ENCODE measurements around the gene DAGLB. TPM values are rescaled to one million over a fixed set of nuclear protein-coding genes. Genes with fewer than 3 reads are reported as not detected.

The DAGLB gene
- total RNA-seq, 1 experiment from 2014 or later, result 22.3 TPM

GRCh38 chr7:6385110-6385781 is 62.5 kb downstream of the DAGLB start:
- in situ Hi-C loops (cut with HindIII; ENCODE audit: low pct_unique_long_range_greater_than_20kb, low sequenced_read_pairs) (no loop called here), intact Hi-C loops (cut with micrococcal nuclease; ENCODE audit: unreplicated experiment) (no loop called here)
- ATAC-seq (peak; percentile 78), DNase-seq (ENCODE audit: low read depth, low spot score) (peak; percentile 90)
- Histone ChIP-seq H3K4me3 (ENCODE audit: low read depth in 2 of 2, low read length in 2 of 2) (peak overlapping the region in 1 of 2 experiments; percentile 40; a peak in 2 of 4 replicates), H3K4me1 (ENCODE audit: control insufficient read depth, insufficient read depth, low read length) (peaks cover 59% of the 10 kb centered on the region), H3K36me3 (ENCODE audit: control insufficient read depth, insufficient read depth, low read length) (no peaks in the 10 kb centered on the region; the same call in 1 of the 2 replicates), H3K9me3 (ENCODE audit: control insufficient read depth, insufficient read depth, low read depth, low read length) (no peaks in the 10 kb centered on the region), H3K27ac (ENCODE audit: low read length) (peak overlapping the region; percentile 75), H3K27me3 (ENCODE audit: control insufficient read depth, insufficient read depth, low read length) (no peaks in the 10 kb centered on the region)
- ChIA-PET POLR2A (interaction anchor here (1.8 kb wide), 1 partner anchor 11 kb away, joined by 5 read pairs; no protein-coding TSS in a partner anchor), CTCF (interaction anchor here (0.6 kb wide), 1 partner anchor 45 kb away, joined by 3 read pairs; no protein-coding TSS in a partner anchor)
- no TSS peak for BruUV-seq (replicated peaks)
- TF ChIP-seq REST (IDR thresholded peaks at IDR 0.05; ENCODE audit: insufficient read depth in 1 of 2, low read depth in 2 of 2, low read length in 1 of 2), result no peak; a peak in 1 of 4 replicates
- TF ChIP-seq TCF7L2 (IDR thresholded peaks at IDR 0.05; ENCODE audit: low read depth, low read length), result 0 out of 2 replicates have a peak, but pooled peaks have one; percentile 28

GRCh38 chr7:6384327-6384726 is 63.4 kb downstream of the DAGLB start:
- H3K36me3 ChIP-seq (ENCODE audit: control insufficient read depth, insufficient read depth, low read length), result no peaks in the 10 kb centered on the region; the same call in 1 of the 2 replicates
- BruUV-seq (replicated peaks), result no TSS peak
- no peaks in the 10 kb centered on the region for H3K27me3 ChIP-seq (ENCODE audit: control insufficient read depth, insufficient read depth, low read length)
- ChIA-PET POLR2A (no interaction called here), CTCF (no interaction called here)
- TF ChIP-seq POLR2AphosphoS5 (IDR thresholded peaks at IDR 0.05; ENCODE audit: low read depth, low read length), result no peak
- no peak for TF ChIP-seq CTCF (IDR thresholded peaks at IDR 0.05)
- no peak for TF ChIP-seq REST (IDR thresholded peaks at IDR 0.05; ENCODE audit: insufficient read depth in 1 of 2, low read depth in 2 of 2, low read length in 1 of 2)
- no peak for TF ChIP-seq SIN3A (IDR thresholded peaks at IDR 0.05; ENCODE audit: borderline replicate concordance, insufficient read depth, low read depth, low read length)
- TF ChIP-seq TCF7L2 (IDR thresholded peaks at IDR 0.05; ENCODE audit: low read depth, low read length), result no peak
- in situ Hi-C loops (cut with HindIII; ENCODE audit: low pct_unique_long_range_greater_than_20kb, low sequenced_read_pairs), result no loop called here
- H3K4me1 ChIP-seq (ENCODE audit: control insufficient read depth, insufficient read depth, low read length), result peaks cover 68% of the 10 kb centered on the region
- intact Hi-C loops (cut with micrococcal nuclease; ENCODE audit: unreplicated experiment), result no loop called here
- ATAC-seq (peak; percentile 16), DNase-seq (ENCODE audit: low read depth, low spot score) (no peak)
- H3K4me3 ChIP-seq (ENCODE audit: low read depth in 2 of 2, low read length in 2 of 2), result no peak overlapping the region
- no peaks in the 10 kb centered on the region for H3K9me3 ChIP-seq (ENCODE audit: control insufficient read depth, insufficient read depth, low read depth, low read length)
- H3K27ac ChIP-seq (ENCODE audit: low read length), result peak overlapping the region; percentile 68

All from Panc1 (cell line).